GM21717 (cell line): Measurements from ENCODE around the gene PRKACA.
"Not testable (repeated sequence)": the region's sequence is repeated elsewhere in the genome, so short reads cannot be mapped to it uniquely, and the experiment has no call there.

Source experiments
- ATAC-seq: cut with Tn5 transposase; IDR thresholded peaks from one replicate; pipeline ENCODE4 v1.9.1; 2021; ENCODE audit warnings: mild to moderate bottlenecking, moderate library complexity; ENCODE audit not compliant: unreplicated experiment

Gene PRKACA

DNA sequence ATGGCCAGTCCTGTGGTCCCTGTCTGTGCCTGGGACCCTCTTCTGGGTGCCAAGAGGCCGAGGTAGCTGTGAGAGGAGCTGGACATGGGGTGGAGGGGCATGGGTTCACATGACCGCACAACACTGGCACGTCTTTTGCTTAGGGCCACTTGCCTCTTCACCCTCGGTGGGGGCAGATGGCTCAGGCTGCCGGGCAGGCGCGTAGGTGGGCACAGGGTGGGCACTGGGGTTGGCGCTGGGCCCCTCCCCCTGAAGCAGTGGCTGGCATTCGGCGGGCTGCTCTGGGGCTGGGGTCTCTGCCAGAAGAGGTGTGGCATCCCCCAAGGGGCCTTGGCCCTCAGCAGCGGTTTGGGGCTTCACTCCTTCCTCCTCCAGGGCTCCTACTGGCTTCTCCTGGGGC is 64.1 kb downstream of the PRKACA start:
- ATAC-seq = no peak

DNA sequence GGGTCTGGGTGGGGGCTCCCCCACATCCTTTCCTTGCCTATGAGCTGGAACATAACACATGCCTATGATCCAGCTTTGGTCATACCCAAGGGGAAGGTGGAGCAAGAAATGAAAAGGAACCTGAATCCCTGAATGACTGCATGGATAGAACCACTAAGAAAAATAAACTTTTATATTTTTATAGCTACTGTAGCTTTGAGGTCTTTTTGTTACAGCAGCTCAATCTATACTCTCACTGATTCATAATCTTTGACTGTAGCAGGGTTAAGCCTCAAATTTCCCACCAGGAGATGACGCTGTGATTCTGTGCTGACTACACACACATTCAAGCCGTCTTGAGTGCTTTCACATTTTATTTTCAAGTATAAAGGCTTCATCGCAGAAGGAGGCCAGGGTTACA is 64.5 kb downstream of the PRKACA start:
- ATAC-seq = no peak

DNA sequence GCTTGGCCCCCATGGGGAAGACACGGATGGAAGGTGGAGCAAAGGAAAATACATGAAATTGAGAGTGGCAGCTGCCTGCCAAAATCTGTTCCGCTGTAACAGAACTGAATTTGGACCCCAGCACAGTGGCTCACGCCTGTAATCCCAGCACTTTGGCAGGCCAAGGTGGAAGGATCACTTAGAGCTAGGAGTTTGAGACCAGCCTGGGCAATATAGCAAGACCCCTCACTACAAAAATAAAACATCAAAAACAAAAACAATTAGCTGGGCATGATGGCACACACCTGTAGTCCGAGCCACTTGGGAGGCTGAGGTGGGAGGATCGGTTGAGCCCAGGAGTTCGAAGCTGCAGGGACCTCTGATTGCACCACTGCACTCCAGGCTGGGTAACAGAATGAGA is 65.1 kb downstream of the PRKACA start:
- ATAC-seq = no peak

DNA sequence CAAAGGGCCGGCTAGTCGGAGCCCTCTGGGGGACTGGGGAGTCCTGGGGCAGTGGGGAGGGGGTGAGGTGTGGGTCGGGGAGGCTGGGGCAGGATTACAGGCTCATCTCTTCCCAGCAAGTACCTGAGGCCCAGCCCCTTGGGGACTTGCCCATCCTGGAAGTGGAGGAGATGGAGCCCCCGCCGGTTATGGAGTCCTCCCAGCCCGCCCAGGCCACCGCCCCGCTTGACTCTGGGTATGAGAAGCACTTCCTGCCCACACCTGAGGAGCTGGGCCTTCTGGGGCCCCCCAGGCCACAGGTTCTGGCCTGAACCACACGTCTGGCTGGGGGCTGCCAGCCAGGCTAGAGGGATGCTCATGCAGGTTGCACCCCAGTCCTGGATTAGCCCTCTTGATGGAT is 65.6 kb downstream of the PRKACA start:
- ATAC-seq = no peak

DNA sequence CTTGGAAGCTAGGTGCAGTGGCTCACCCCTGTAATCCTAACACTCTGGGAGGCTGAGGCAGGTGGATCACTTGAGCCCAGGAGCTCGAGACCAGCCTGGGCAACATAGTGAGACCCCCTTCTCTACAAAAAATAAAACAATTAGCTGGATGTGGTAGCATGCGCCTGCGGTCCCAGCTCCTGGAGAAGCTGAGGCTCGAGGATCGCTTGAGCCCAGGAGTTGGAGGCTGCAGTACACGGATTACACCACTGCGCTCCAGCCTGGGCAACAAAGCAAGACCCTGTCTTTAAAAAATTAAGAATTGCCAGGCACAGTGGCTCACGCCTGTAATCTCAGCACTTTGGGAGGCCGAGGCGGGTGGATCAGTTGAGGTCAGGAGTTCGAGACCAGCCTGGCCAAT is 66.6 kb downstream of the PRKACA start:
- ATAC-seq = not testable (repeated sequence)

DNA sequence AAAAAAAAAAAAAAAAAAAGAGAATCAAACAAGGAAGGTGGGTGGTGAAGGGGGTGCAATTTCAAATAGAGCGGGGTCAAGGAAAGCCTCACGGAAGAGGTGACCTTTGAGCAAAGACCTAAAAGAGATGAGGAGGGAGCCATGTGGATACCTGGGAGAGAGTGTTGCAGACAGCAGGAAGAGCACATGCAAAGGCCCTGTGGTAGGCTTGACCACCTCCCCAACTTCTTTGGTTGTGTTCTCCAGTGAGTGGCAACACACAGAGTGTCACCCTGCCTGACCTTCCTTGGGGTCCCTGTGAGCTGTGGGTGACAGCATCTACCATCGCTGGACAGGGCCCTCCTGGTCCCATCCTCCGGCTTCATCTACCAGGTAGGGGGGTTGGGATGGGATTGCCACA is 67.0 kb downstream of the PRKACA start:
- no peak for ATAC-seq

DNA sequence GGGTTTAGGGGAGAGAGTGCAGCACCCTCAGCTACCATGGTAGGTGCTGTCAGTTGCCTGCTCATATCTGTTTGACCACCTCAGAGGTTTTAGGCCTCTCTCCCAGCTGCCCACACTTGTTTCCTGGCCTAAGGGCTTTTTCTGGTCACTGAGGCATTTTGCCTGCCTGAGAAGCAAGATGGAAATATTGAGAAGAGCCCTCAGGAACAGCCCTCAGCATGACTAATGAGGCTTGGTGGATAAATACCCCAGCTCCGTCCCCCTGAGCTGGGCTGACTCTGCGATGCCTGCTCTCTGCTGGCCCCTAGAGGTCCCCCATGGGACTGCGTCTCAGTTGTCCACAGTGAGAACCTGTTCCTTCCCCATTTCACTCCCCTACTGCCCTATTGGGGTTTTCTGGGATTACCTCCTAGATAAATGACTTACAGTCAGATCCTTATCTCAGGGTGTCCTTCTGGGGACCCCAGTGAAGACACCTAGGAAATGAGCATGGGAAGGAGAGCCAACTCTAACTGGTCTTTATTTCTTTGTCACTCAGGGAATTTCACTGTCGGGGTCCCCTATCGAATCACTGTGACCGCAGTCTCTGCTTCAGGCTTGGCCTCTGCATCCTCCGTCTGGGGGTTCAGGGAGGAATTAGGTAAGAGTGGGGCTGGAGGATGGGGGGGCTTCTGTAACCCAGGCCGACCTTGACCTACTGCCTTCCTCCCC is 69.0 kb downstream of the PRKACA start:
- ATAC-seq = no peak

DNA sequence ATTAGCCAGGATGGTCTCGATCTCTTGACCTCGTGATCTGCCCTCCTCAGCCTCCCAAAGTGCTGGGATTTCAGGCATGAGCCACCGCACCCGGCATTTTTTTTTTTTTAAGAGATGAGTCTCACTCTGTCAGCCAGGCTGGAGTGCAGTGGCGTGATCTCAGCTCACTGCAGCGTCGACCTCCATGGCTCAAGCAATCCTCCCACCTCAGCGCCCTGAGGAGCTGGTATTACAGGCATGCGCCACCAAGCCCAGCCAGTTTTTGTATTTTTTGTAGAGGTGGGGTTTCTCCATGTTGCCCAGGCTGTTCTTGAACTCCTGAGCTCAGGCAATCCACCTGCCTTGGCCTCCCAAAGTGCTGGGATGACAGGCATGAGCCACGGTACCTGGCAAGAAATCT is 69.7 kb downstream of the PRKACA start:
- not testable (repeated sequence) for ATAC-seq

DNA sequence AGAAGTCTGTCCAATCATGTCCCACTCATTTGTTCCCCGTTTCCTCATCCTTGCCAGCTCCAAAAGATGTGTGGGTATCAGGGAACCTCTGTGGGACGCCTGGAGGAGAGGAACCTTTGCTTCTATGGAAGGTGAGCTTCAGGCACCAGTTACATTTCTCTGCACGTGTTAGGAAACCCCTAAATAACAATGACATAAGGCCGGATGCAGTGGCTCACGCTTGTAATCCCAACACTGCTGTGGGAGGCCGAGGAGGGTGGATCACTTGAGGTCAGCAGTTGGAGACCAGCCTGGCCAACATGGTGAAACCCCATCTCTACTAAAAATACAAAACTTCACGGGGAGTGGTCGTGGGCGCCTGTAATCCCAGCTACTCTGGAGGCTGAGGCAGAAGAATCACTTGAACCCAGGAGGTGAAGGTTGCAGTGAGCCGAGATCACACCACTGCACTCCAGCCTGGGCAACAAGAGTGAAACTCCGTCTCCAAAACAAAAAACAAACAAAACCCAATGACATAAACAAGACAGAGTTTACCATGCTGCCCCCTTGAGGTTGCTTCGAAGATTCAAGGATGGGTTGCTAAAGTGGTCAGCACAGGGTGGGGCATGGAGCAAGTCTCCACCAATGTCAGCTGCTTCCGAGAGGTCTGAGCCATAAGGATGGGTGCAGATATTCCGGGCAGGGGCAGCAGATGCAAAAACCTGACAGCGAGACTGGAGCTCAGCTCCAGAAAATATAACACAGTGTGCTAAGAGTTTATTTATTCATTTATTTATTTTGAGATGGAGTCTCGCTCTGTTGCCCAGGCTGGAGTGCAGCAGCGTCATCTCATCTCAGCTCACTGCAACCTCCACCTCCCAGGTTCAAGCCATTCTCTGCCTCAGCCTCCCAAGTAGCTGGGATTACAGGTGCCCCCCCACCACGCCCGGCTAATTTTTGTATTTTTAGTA is 74.6 kb downstream of the PRKACA start:
- not testable (repeated sequence) for ATAC-seq
